ENCODE results near the gene LZTR1.
A peak's percentile ranks its signal among the peaks of the same experiment; 100 is the strongest.

The LZTR1 gene

DNA sequence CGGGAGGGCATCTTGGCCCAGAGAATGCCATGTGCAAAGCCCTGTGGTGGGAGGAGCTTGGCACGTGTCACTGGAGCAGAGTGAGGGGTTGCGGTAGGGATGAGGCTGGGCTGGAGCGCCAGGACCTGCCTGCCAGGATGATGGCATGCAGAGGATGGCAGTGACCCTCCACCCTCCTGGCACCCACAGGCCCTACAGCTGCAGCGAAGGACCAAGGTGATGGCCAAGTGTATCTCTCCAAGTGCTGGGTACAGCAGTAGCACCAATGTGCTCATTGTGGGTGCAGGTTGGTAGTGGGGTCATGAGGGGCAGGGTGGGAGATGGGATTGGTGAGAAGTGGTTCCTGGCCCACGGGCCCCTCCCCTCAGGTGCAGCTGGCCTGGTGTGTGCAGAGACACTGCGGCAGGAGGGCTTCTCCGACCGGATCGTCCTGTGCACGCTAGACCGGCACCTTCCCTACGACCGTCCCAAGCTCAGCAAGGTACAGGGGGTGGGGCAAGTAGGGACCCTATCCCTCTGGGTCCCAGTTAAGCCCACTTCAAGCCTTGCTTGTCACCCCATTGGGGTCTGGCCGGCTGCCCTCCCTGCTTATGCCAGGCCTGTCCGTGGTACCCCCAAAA lies 7.7 kb upstream of the LZTR1 start:
- peaks cover 6 to 7% of the 10 kb centered on the region in 2 donors for H3K9me3 ChIP-seq (ENCODE audit: control insufficient read depth in 1 of 2, low read length in 2 of 2)
- H3K27me3 ChIP-seq (ENCODE audit: control insufficient read depth in 1 of 2, insufficient read depth in 2 of 2, low read length in 2 of 2), result no peaks in the 10 kb centered on the region
- no peak overlapping the region for H3K9ac ChIP-seq (ENCODE audit: low read depth in 1 of 2, low read length in 2 of 2)
- peaks cover under 1 to 1% of the 10 kb centered on the region in 2 donors for H3K4me1 ChIP-seq (ENCODE audit: control insufficient read depth in 1 of 2, insufficient read depth in 2 of 2, low read length in 2 of 2)
- no peak overlapping the region for H3K27ac ChIP-seq (ENCODE audit: low read depth, low read length)
- H3K4me3 ChIP-seq (ENCODE audit: low read depth in 1 of 2, low read length in 2 of 2), result no peak overlapping the region
- H3K36me3 ChIP-seq (ENCODE audit: control insufficient read depth in 1 of 2, insufficient read depth in 2 of 2, low read length in 2 of 2), result no peaks in the 10 kb centered on the region

DNA sequence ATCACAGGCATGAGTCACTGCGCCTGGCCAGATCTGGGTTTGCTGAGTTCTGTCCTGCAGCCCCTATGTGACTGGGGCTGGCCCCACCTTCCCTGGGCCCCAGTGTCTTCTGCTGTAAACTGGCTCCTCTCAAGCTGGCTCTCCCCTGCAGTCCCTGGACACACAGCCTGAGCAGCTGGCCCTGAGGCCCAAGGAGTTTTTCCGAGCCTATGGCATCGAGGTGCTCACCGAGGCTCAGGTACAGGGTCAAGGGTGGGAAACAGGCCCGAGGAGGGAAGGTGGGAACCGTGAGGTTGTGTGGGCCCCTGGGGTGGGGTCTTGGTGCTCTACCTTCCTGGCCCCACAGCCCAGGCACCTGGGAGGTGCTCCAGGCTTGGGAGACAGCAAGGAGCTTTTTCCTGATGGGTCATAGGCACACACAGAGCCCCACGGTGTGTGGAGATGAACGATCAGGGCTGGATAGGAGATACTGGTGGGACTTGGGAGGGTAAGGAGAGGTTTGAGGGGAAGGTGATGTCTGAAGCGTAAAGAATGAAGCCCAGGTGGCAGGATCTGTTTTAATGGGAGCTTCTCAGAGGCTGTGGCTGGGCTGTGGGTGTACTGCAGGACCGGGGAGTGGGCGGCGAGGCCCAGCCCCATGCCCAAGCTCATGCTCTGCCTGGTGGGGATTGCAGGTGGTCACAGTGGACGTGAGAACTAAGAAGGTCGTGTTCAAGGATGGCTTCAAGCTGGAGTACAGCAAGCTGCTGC lies 6.4 kb upstream of the LZTR1 start:
- H3K9me3 ChIP-seq (ENCODE audit: control insufficient read depth in 1 of 2, low read length in 2 of 2), result peaks cover 6 to 7% of the 10 kb centered on the region in 2 donors
- H3K4me1 ChIP-seq (ENCODE audit: control insufficient read depth in 1 of 2, insufficient read depth in 2 of 2, low read length in 2 of 2), result peaks cover 12 to 13% of the 10 kb centered on the region in 2 donors
- no peaks in the 10 kb centered on the region for H3K36me3 ChIP-seq (ENCODE audit: control insufficient read depth in 1 of 2, insufficient read depth in 2 of 2, low read length in 2 of 2)
- H3K4me3 ChIP-seq (ENCODE audit: low read depth in 1 of 2, low read length in 2 of 2), result no peak overlapping the region
- H3K9ac ChIP-seq (ENCODE audit: low read depth in 1 of 2, low read length in 2 of 2), result no peak overlapping the region
- no peak overlapping the region for H3K27ac ChIP-seq (ENCODE audit: low read depth, low read length)
- H3K27me3 ChIP-seq (ENCODE audit: control insufficient read depth in 1 of 2, insufficient read depth in 2 of 2, low read length in 2 of 2), result no peaks in the 10 kb centered on the region

DNA sequence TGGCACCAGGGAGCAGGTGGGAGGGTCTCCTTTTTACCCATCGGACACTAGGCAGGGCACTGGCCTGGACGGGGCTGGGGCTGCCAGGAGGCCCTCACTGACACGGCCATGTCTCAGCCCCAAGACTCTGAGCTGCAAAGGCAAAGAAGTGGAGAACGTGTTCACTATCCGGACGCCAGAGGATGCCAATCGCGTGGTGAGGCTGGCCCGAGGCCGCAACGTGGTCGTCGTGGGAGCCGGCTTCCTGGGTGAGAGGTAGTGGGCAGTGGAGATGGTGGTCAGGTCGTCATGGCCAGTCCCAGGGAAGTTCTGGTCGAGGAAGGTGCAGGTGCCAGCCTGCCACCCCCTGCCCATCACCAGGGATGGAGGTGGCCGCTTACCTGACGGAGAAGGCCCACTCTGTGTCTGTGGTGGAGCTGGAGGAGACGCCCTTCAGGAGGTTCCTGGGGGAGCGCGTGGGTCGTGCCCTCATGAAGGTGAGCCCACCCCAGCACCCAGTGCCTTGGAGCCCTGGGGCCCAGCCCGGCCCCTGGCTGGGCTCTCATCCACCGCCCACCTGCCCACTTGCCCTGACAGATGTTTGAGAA lies 5.7 kb upstream of the LZTR1 start:
- Histone ChIP-seq H3K9me3 (ENCODE audit: control insufficient read depth in 1 of 2, low read length in 2 of 2) (peaks cover 6 to 7% of the 10 kb centered on the region in 2 donors), H3K4me1 (ENCODE audit: control insufficient read depth in 1 of 2, insufficient read depth in 2 of 2, low read length in 2 of 2) (peaks cover 19% of the 10 kb centered on the region in 2 donors), H3K36me3 (ENCODE audit: control insufficient read depth in 1 of 2, insufficient read depth in 2 of 2, low read length in 2 of 2) (no peaks in the 10 kb centered on the region), H3K9ac (ENCODE audit: low read depth in 1 of 2, low read length in 2 of 2) (no peak overlapping the region), H3K27me3 (ENCODE audit: control insufficient read depth in 1 of 2, insufficient read depth in 2 of 2, low read length in 2 of 2) (no peaks in the 10 kb centered on the region), H3K4me3 (ENCODE audit: low read depth in 1 of 2, low read length in 2 of 2) (no peak overlapping the region), H3K27ac (ENCODE audit: low read depth, low read length) (no peak overlapping the region)

DNA sequence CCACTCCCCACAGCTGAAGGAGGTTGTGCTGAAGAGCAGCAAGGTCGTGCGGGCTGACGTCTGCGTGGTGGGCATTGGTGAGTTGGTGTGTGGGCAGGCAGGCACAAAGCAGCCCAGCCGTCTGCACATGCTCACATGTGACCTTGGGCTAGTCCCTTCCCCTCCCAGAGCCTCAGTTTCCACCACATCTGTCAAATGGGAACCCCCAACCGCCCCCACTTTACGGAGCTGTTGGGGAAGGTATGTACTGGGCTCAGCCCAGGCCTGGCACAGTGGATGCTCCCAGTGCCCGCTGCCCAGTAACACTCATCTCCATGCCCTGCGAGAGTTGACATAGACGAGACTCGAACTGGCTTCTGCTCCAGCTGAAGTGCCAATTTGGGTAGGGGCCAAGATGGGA lies 5.1 kb upstream of the LZTR1 start:
- Histone ChIP-seq H3K27ac (ENCODE audit: low read depth, low read length) (no peak overlapping the region), H3K4me1 (ENCODE audit: control insufficient read depth in 1 of 2, insufficient read depth in 2 of 2, low read length in 2 of 2) (peaks cover 21 to 22% of the 10 kb centered on the region in 2 donors), H3K9ac (ENCODE audit: low read depth in 1 of 2, low read length in 2 of 2) (no peak overlapping the region), H3K9me3 (ENCODE audit: control insufficient read depth in 1 of 2, low read length in 2 of 2) (peaks cover 6 to 7% of the 10 kb centered on the region in 2 donors), H3K36me3 (ENCODE audit: control insufficient read depth in 1 of 2, insufficient read depth in 2 of 2, low read length in 2 of 2) (no peaks in the 10 kb centered on the region), H3K27me3 (ENCODE audit: control insufficient read depth in 1 of 2, insufficient read depth in 2 of 2, low read length in 2 of 2) (no peaks in the 10 kb centered on the region), H3K4me3 (ENCODE audit: low read depth in 1 of 2, low read length in 2 of 2) (no peak overlapping the region)

DNA sequence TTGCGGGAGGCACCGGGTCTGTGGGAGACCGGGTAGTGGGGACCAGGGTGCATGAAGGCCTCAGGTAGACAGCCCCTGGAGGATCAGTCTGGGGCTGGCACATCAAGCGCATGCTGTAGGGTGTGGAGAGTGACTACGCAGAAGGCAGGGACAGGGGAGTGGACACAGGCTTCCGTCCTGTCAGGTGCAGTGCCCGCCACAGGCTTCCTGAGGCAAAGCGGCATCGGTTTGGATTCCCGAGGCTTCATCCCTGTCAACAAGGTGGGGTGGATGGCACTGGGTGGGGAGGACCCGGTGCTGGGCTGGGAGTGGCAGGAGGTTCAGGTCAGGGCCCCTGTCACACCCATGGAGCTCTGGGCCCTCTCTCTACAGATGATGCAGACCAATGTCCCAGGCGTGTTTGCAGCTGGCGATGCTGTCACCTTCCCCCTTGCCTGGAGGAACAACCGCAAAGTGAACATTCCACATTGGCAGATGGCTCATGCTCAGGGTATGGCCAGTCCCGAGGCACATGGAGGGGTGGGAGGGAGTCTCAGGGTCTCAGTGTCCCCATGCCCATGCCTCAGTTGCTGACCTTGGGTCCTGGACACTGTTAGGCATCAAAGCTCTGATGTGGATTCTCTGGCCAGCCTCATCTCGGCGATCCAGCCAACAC lies 4.5 kb upstream of the LZTR1 start:
- Histone ChIP-seq H3K36me3 (ENCODE audit: control insufficient read depth in 1 of 2, insufficient read depth in 2 of 2, low read length in 2 of 2) (no peaks in the 10 kb centered on the region), H3K9me3 (ENCODE audit: control insufficient read depth in 1 of 2, low read length in 2 of 2) (peaks cover 6 to 7% of the 10 kb centered on the region in 2 donors), H3K4me3 (ENCODE audit: low read depth in 1 of 2, low read length in 2 of 2) (no peak overlapping the region), H3K9ac (ENCODE audit: low read depth in 1 of 2, low read length in 2 of 2) (no peak overlapping the region), H3K27me3 (ENCODE audit: control insufficient read depth in 1 of 2, insufficient read depth in 2 of 2, low read length in 2 of 2) (no peaks in the 10 kb centered on the region), H3K4me1 (ENCODE audit: control insufficient read depth in 1 of 2, insufficient read depth in 2 of 2, low read length in 2 of 2) (peaks cover 23 to 24% of the 10 kb centered on the region in 2 donors), H3K27ac (ENCODE audit: low read depth, low read length) (no peak overlapping the region)

DNA sequence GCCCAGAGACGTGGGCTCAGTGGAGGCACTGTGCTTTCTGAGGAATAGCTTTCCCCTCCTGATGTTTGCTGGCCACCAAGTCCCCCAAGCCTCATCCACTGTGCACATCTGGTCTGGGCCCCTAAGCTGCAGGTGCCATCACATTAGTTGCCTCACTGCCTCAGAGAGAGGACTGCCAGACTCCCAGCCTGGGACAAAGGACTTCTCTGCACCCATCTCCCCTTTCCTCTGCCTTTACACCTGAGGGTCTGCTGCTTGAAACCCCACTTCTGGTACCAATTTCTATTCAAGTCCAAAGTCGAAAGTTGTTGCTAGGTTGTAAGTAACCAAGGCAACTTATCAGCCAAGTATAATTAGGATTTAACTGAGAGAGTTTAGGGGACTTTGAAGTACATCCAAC lies 3.7 kb upstream of the LZTR1 start:
- H3K27ac ChIP-seq (ENCODE audit: low read depth, low read length), result no peak overlapping the region
- no peak overlapping the region for H3K4me3 ChIP-seq (ENCODE audit: low read depth in 1 of 2, low read length in 2 of 2)
- peaks cover 6 to 7% of the 10 kb centered on the region in 2 donors for H3K9me3 ChIP-seq (ENCODE audit: control insufficient read depth in 1 of 2, low read length in 2 of 2)
- H3K27me3 ChIP-seq (ENCODE audit: control insufficient read depth in 1 of 2, insufficient read depth in 2 of 2, low read length in 2 of 2), result no peaks in the 10 kb centered on the region
- H3K36me3 ChIP-seq (ENCODE audit: control insufficient read depth in 1 of 2, insufficient read depth in 2 of 2, low read length in 2 of 2), result no peaks in the 10 kb centered on the region
- peaks cover 29 to 31% of the 10 kb centered on the region in 2 donors for H3K4me1 ChIP-seq (ENCODE audit: control insufficient read depth in 1 of 2, insufficient read depth in 2 of 2, low read length in 2 of 2)
- no peak overlapping the region for H3K9ac ChIP-seq (ENCODE audit: low read depth in 1 of 2, low read length in 2 of 2)

DNA sequence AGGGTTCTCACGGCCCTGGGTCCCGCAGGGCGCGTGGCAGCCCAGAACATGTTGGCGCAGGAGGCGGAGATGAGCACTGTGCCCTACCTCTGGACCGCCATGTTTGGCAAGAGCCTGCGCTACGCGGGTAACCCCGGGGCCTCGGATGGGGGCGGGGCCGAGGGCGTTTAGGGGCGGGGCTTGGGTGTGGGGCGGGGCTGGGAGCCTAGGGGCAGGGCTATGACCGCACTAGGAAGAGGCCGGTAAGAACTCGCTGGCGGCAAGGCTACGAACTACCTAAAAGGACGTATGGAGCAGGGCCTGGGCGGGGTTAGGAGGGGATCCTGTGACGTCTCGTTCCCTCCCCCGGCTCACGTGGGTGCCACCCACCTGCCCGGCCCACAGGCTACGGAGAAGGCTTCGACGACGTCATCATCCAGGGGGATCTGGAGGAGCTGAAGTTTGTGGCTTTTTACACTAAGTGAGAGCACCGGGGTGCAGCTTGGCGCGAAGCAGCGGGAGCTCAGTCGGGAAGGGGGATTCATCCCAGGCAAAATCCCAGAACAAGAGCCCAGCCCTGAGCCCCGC lies 2.8 kb upstream of the LZTR1 start:
- H3K4me3 ChIP-seq (ENCODE audit: low read depth in 1 of 2, low read length in 2 of 2), result peak overlapping the region; percentile 30 to 42
- H3K4me1 ChIP-seq (ENCODE audit: control insufficient read depth in 1 of 2, insufficient read depth in 2 of 2, low read length in 2 of 2), result peaks cover 29 to 32% of the 10 kb centered on the region in 2 donors
- no peaks in the 10 kb centered on the region for H3K27me3 ChIP-seq (ENCODE audit: control insufficient read depth in 1 of 2, insufficient read depth in 2 of 2, low read length in 2 of 2)
- H3K9ac ChIP-seq (ENCODE audit: low read depth in 1 of 2, low read length in 2 of 2), result peak overlapping the region; percentile 51 to 61
- H3K36me3 ChIP-seq (ENCODE audit: control insufficient read depth in 1 of 2, insufficient read depth in 2 of 2, low read length in 2 of 2), result no peaks in the 10 kb centered on the region
- peaks cover 6 to 7% of the 10 kb centered on the region in 2 donors for H3K9me3 ChIP-seq (ENCODE audit: control insufficient read depth in 1 of 2, low read length in 2 of 2)
- H3K27ac ChIP-seq (ENCODE audit: low read depth, low read length), result no peak overlapping the region

DNA sequence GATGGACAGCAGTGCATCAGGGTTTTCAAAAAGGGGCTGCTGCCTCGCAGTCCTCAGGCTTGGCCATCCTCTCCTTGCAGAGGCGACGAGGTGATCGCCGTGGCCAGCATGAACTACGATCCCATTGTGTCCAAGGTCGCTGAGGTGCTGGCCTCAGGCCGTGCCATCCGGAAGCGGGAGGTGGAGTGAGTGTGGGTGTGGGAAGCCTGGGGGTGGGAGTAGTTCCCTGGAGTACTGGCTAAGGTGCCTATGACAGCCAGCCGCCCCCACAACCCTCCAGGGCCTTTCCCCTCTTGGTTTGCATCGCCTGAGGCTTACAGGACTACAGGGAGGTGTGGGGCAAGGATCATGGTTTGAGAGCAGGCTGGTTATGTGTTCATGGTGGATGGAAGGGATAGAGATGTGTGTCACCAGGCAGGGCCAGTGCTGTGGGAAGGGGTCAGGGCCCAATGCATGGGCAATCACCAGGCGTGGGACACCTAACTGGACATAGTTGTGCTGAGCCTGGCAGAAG lies 2.1 kb upstream of the LZTR1 start:
- no peak overlapping the region for H3K27ac ChIP-seq (ENCODE audit: low read depth, low read length)
- H3K9me3 ChIP-seq (ENCODE audit: control insufficient read depth in 1 of 2, low read length in 2 of 2), result peaks cover 6 to 7% of the 10 kb centered on the region in 2 donors
- peak overlapping the region; percentile 30 to 42 for H3K4me3 ChIP-seq (ENCODE audit: low read depth in 1 of 2, low read length in 2 of 2)
- H3K9ac ChIP-seq (ENCODE audit: low read depth in 1 of 2, low read length in 2 of 2), result peak overlapping the region; percentile 51 to 61
- H3K4me1 ChIP-seq (ENCODE audit: control insufficient read depth in 1 of 2, insufficient read depth in 2 of 2, low read length in 2 of 2), result peaks cover 29 to 32% of the 10 kb centered on the region in 2 donors
- no peaks in the 10 kb centered on the region for H3K27me3 ChIP-seq (ENCODE audit: control insufficient read depth in 1 of 2, insufficient read depth in 2 of 2, low read length in 2 of 2)
- no peaks in the 10 kb centered on the region for H3K36me3 ChIP-seq (ENCODE audit: control insufficient read depth in 1 of 2, insufficient read depth in 2 of 2, low read length in 2 of 2)

DNA sequence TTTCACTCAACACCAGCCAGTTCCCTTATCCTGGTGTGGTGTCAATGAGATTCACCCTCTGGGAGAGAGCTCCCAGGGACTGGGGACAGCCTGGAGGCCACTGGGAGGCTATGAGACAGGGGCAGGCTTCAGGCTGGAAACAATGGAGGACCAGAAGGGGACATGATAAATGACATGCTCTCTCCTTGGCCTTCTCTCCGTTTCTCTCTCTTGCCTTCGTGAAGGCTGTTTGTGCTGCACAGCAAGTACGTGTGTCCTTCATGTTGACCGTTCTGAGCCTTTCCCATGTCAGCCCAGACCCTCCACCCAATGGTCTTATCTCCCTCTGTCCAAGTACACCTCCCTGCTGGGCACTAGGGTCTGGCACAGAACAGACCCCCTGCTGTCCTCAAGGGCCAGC lies 1.6 kb upstream of the LZTR1 start:
- H3K9ac ChIP-seq (ENCODE audit: low read depth in 1 of 2, low read length in 2 of 2), result no peak overlapping the region
- peaks cover 6 to 7% of the 10 kb centered on the region in 2 donors for H3K9me3 ChIP-seq (ENCODE audit: control insufficient read depth in 1 of 2, low read length in 2 of 2)
- H3K4me1 ChIP-seq (ENCODE audit: control insufficient read depth in 1 of 2, insufficient read depth in 2 of 2, low read length in 2 of 2), result peaks cover 29 to 32% of the 10 kb centered on the region in 2 donors
- no peak overlapping the region for H3K27ac ChIP-seq (ENCODE audit: low read depth, low read length)
- no peaks in the 10 kb centered on the region for H3K27me3 ChIP-seq (ENCODE audit: control insufficient read depth in 1 of 2, insufficient read depth in 2 of 2, low read length in 2 of 2)
- H3K36me3 ChIP-seq (ENCODE audit: control insufficient read depth in 1 of 2, insufficient read depth in 2 of 2, low read length in 2 of 2), result peaks cover 0 to under 1% of the 10 kb centered on the region in 2 donors
- no peak overlapping the region for H3K4me3 ChIP-seq (ENCODE audit: low read depth in 1 of 2, low read length in 2 of 2)
